ENCODE results near the gene SLC4A8.

SLC4A8 gene

GRCh38 chr12:51505360-51506105, 80.9 kb downstream of the SLC4A8 start:
- DNase-seq, result no peak
- no peak overlapping the region for H3K4me3 ChIP-seq (ENCODE audit: low read depth in 1 of 2, low read length in 2 of 2)
- no peak overlapping the region for H3K9ac ChIP-seq (ENCODE audit: low read depth, low read length)
- no peak overlapping the region for H3K27ac ChIP-seq (ENCODE audit: low read length)
- H3K4me1 ChIP-seq (ENCODE audit: insufficient read depth, low read length), result no peaks in the 10 kb centered on the region
- H3K79me2 ChIP-seq (ENCODE audit: insufficient read depth, low read length), result no peaks in the 10 kb centered on the region
- H2AFZ ChIP-seq (ENCODE audit: low read depth, low read length), result no peak overlapping the region
- TF ChIP-seq EZH2 (IDR thresholded peaks at IDR 0.05; ENCODE audit: borderline replicate concordance, low read depth, low read length, severe bottlenecking) (no peak), CTCF (IDR thresholded peaks at IDR 0.05; ENCODE audit: borderline replicate concordance, extremely low read depth, low read length, poor library complexity, severe bottlenecking) (no peak)
- H4K20me1 ChIP-seq (ENCODE audit: insufficient read depth, low read length), result no peaks in the 10 kb centered on the region
- H3K27me3 ChIP-seq (ENCODE audit: insufficient read depth, low read length, poor library complexity), result no peaks in the 10 kb centered on the region
- ATAC-seq (ENCODE audit: insufficient read depth, low read depth), result no peak
- no peaks in the 10 kb centered on the region for H3K9me3 ChIP-seq (ENCODE audit: insufficient read depth, low read length, severe bottlenecking)
- no peak overlapping the region for H3K4me2 ChIP-seq (ENCODE audit: insufficient read depth, low read length)
- no peaks in the 10 kb centered on the region; the same call in 1 of the 2 replicates for H3K36me3 ChIP-seq (ENCODE audit: insufficient read depth, low read length)

DNA sequence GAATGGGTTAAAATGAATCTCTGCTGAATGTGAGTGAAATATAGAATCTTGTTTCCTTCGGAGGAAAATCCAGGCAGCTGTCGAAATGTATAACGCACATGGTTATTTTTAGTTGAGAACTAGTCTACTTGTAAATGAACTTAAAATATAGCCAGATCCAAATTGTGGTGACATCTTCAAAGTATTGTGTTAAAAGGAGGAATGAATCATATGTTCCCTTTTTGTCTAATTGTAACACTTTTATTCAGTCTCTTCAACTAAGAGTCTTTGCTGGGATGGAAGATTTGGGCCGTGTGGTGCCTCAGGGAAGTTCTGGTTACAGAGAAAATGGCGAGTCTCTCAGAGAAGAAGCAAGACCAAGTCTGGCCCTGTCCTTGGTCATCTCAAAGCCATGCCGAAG, 82.5 kb downstream of the SLC4A8 start:
- no peaks in the 10 kb centered on the region for H3K79me2 ChIP-seq (ENCODE audit: insufficient read depth, low read length)
- no peaks in the 10 kb centered on the region for H3K9me3 ChIP-seq (ENCODE audit: insufficient read depth, low read length, severe bottlenecking)
- DNase-seq, result no peak
- no peak overlapping the region for H3K27ac ChIP-seq (ENCODE audit: low read length)
- H4K20me1 ChIP-seq (ENCODE audit: insufficient read depth, low read length), result no peaks in the 10 kb centered on the region
- no peak for ATAC-seq (ENCODE audit: insufficient read depth, low read depth)
- H3K36me3 ChIP-seq (ENCODE audit: insufficient read depth, low read length), result peaks cover 4% of the 10 kb centered on the region
- no peaks in the 10 kb centered on the region for H3K4me1 ChIP-seq (ENCODE audit: insufficient read depth, low read length)
- H3K4me2 ChIP-seq (ENCODE audit: insufficient read depth, low read length), result no peak overlapping the region
- H3K9ac ChIP-seq (ENCODE audit: low read depth, low read length), result no peak overlapping the region
- H3K4me3 ChIP-seq (ENCODE audit: low read depth in 1 of 2, low read length in 2 of 2), result no peak overlapping the region
- H3K27me3 ChIP-seq (ENCODE audit: insufficient read depth, low read length, poor library complexity), result no peaks in the 10 kb centered on the region
- H2AFZ ChIP-seq (ENCODE audit: low read depth, low read length), result no peak overlapping the region
- no peak for TF ChIP-seq EZH2 (IDR thresholded peaks at IDR 0.05; ENCODE audit: borderline replicate concordance, low read depth, low read length, severe bottlenecking)
- no peak for TF ChIP-seq CTCF (IDR thresholded peaks at IDR 0.05; ENCODE audit: borderline replicate concordance, extremely low read depth, low read length, poor library complexity, severe bottlenecking)

DNA sequence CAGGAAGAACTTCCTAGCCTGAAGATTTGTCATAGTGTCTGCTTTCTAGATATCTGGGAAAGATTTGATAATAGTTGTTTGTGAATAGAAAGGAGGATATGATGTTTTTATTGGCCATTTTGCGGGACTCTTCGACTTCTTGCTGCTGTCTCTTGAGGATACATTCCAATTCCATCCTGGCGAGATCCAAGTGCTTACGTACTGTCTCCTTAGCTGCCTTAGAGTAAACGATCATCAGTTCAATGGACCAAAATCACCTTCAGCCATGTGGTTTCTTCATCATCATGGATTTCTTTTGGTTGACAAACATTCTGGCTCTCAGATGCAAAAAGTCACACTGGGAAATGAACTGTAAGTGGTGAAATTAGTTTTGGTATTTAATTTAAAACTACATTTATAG, 83.7 kb downstream of the SLC4A8 start:
- no peaks in the 10 kb centered on the region for H3K27me3 ChIP-seq (ENCODE audit: insufficient read depth, low read length, poor library complexity)
- H3K4me1 ChIP-seq (ENCODE audit: insufficient read depth, low read length), result no peaks in the 10 kb centered on the region
- peaks cover 4% of the 10 kb centered on the region for H3K36me3 ChIP-seq (ENCODE audit: insufficient read depth, low read length)
- no peak overlapping the region for H3K4me3 ChIP-seq (ENCODE audit: low read depth in 1 of 2, low read length in 2 of 2)
- no peaks in the 10 kb centered on the region for H4K20me1 ChIP-seq (ENCODE audit: insufficient read depth, low read length)
- H3K27ac ChIP-seq (ENCODE audit: low read length), result no peak overlapping the region
- ATAC-seq (ENCODE audit: insufficient read depth, low read depth) (no peak), DNase-seq (no peak)
- no peak for TF ChIP-seq EZH2 (IDR thresholded peaks at IDR 0.05; ENCODE audit: borderline replicate concordance, low read depth, low read length, severe bottlenecking)
- H3K9me3 ChIP-seq (ENCODE audit: insufficient read depth, low read length, severe bottlenecking), result no peaks in the 10 kb centered on the region
- no peak overlapping the region for H2AFZ ChIP-seq (ENCODE audit: low read depth, low read length)
- H3K9ac ChIP-seq (ENCODE audit: low read depth, low read length), result no peak overlapping the region
- no peaks in the 10 kb centered on the region for H3K79me2 ChIP-seq (ENCODE audit: insufficient read depth, low read length)
- no peak overlapping the region for H3K4me2 ChIP-seq (ENCODE audit: insufficient read depth, low read length)

GRCh38 chr12:51511546-51512260, 87.1 kb downstream of the SLC4A8 start:
- H3K36me3 ChIP-seq (ENCODE audit: insufficient read depth, low read length), result peaks cover 4% of the 10 kb centered on the region
- ATAC-seq (ENCODE audit: insufficient read depth, low read depth) (no peak), DNase-seq (no peak)

More at GRCh38 chr12:51511546-51512260, 87.1 kb downstream of the SLC4A8 start:
- no peak overlapping the region for H2AFZ ChIP-seq (ENCODE audit: low read depth, low read length)
- no peaks in the 10 kb centered on the region for H3K27me3 ChIP-seq (ENCODE audit: insufficient read depth, low read length, poor library complexity)
- no peaks in the 10 kb centered on the region for H3K4me1 ChIP-seq (ENCODE audit: insufficient read depth, low read length)
- H3K9me3 ChIP-seq (ENCODE audit: insufficient read depth, low read length, severe bottlenecking), result no peaks in the 10 kb centered on the region
- H3K4me3 ChIP-seq (ENCODE audit: low read depth in 1 of 2, low read length in 2 of 2), result no peak overlapping the region
- no peak for TF ChIP-seq CTCF (IDR thresholded peaks at IDR 0.05; ENCODE audit: borderline replicate concordance, extremely low read depth, low read length, poor library complexity, severe bottlenecking)
- TF ChIP-seq EZH2 (IDR thresholded peaks at IDR 0.05; ENCODE audit: borderline replicate concordance, low read depth, low read length, severe bottlenecking), result no peak
- no peak overlapping the region for H3K4me2 ChIP-seq (ENCODE audit: insufficient read depth, low read length)
- H4K20me1 ChIP-seq (ENCODE audit: insufficient read depth, low read length), result no peaks in the 10 kb centered on the region
- no peak overlapping the region for H3K27ac ChIP-seq (ENCODE audit: low read length)
- no peak overlapping the region for H3K9ac ChIP-seq (ENCODE audit: low read depth, low read length)
- no peaks in the 10 kb centered on the region for H3K79me2 ChIP-seq (ENCODE audit: insufficient read depth, low read length)

Measured in DND-41 (cell line).